ENCODE results near the gene FHIT. TPM values are rescaled to one million over a fixed set of nuclear protein-coding genes. Genes with fewer than 3 reads are reported as not detected.

The FHIT gene
- total RNA-seq, 4 donors from 2014 or later, result 1.6 to 12.9 (median 7.8) TPM

DNA sequence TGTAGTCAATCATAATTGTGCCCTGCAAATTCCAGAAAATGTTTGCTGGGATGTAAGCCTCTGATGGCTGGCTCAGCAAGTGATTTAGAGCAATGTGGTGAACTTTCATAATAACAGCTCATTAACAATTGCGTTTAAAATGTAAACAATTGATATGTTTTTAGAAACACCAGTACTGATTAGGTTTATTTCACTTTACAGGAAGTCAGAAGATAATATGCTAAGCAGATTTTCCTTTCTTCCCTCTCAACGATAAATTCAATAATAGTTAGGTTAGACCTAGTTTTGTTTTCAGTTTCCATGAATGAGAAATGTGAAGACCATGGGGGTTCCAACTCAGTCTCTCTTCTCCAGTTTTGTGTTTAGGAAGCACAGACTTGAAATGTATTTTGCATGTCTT is 71.0 kb downstream of the FHIT start:
- Histone ChIP-seq H3K27ac (no peak overlapping the region), H3K9me3 (no peaks in the 10 kb centered on the region), H3K4me3 (no peak overlapping the region), H3K27me3 (no peaks in the 10 kb centered on the region), H3K36me3 (no peaks in the 10 kb centered on the region), H3K4me1 (no peaks in the 10 kb centered on the region)
- TF ChIP-seq, protein P1, sequence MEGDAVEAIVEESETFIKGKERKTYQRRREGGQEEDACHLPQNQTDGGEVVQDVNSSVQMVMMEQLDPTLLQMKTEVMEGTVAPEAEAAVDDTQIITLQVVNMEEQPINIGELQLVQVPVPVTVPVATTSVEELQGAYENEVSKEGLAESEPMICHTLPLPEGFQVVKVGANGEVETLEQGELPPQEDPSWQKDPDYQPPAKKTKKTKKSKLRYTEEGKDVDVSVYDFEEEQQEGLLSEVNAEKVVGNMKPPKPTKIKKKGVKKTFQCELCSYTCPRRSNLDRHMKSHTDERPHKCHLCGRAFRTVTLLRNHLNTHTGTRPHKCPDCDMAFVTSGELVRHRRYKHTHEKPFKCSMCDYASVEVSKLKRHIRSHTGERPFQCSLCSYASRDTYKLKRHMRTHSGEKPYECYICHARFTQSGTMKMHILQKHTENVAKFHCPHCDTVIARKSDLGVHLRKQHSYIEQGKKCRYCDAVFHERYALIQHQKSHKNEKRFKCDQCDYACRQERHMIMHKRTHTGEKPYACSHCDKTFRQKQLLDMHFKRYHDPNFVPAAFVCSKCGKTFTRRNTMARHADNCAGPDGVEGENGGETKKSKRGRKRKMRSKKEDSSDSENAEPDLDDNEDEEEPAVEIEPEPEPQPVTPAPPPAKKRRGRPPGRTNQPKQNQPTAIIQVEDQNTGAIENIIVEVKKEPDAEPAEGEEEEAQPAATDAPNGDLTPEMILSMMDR (IDR thresholded peaks at IDR 0.05), result no peak
- TF ChIP-seq POLR2A (IDR thresholded peaks at IDR 0.05) (no peak), EP300 (IDR thresholded peaks at IDR 0.05) (no peak)
- 57 to 62% methylated on average over 2 of the region's 2 CpGs for WGBS, 2 donors
- no peak for DNase-seq (ENCODE audit: low spot score in 2 of 2)

DNA sequence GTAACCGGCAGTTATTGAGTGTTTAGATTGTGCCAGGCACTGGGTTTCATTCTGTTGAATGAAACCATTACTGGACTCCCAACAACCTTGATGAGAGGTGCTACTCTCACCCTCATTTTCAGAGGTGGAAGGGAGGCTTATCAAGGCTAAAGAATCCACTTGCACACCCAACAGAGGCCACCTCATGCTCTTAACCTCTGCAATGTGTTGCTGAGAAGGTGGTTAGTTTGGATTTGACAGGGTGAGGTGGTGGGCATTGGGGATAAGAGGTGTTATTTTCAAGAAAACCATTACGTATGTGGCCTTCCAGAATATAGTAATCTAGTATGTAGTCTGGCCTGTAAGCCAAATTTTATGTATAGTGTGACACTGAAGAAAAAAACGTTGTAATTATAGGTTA is 73.1 kb downstream of the FHIT start:
- Histone ChIP-seq H3K27ac (no peak overlapping the region), H3K9me3 (no peaks in the 10 kb centered on the region), H3K4me3 (no peak overlapping the region), H3K4me1 (no peaks in the 10 kb centered on the region), H3K36me3 (no peaks in the 10 kb centered on the region), H3K27me3 (no peaks in the 10 kb centered on the region)
- TF ChIP-seq POLR2A (IDR thresholded peaks at IDR 0.05) (no peak), EP300 (IDR thresholded peaks at IDR 0.05) (no peak)
- TF ChIP-seq, protein P1 (IDR thresholded peaks at IDR 0.05), result no peak
- WGBS, 2 donors, result 78 to 88% methylated on average over 3 of the region's 3 CpGs
- DNase-seq (ENCODE audit: low spot score in 2 of 2), result no peak

DNA sequence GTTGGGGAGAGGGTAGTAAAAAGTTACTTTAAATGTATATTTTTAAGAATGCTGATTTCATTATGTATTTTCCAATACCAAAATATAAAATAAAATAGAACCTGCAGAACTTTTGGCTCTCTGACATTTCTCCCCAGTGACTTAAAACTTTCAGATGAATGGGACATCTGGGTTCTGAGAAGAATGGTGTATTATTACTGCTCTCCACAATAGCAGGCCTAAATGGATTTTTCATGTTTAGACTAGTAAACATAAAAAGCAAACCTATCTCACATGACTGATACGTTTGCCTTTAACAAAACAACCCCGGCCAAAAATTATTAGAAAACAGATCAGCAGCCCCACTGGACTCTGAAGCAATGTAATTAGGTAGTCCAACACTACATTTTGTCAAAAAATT is 73.8 kb downstream of the FHIT start:
- H3K4me1 ChIP-seq, result no peaks in the 10 kb centered on the region

DNA sequence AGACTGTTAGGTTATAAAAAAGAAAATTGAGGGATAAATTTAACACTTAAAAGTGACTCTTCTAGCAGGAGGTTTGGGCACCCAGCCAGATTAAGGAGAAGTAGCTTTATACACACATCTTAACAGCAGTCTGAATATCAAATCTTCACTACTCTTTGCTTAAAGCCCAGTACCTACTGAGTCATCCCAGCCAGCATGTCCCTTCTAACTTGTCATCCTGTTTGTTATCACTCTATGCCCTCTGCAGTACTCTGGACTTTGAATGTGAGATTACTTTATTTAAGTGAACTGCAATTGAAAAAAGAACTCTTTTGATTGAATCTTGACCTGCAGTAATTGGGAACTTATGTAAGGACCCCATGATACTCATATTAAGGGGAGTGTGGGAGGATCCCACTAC is 77.6 kb downstream of the FHIT start:
- H3K27me3 ChIP-seq, result no peaks in the 10 kb centered on the region
- no peak overlapping the region for H3K4me3 ChIP-seq
- H3K9me3 ChIP-seq, result no peaks in the 10 kb centered on the region
- no peaks in the 10 kb centered on the region for H3K36me3 ChIP-seq
- DNase-seq (ENCODE audit: low spot score in 2 of 2), result no peak
- no peak for TF ChIP-seq POLR2A (IDR thresholded peaks at IDR 0.05)
- no peak for TF ChIP-seq EP300 (IDR thresholded peaks at IDR 0.05)
- TF ChIP-seq, protein P1 (IDR thresholded peaks at IDR 0.05), result no peak
- no peaks in the 10 kb centered on the region for H3K4me1 ChIP-seq
- no peak overlapping the region for H3K27ac ChIP-seq

More for the DNA sequence above, 73.8 kb downstream of the FHIT start:
- Histone ChIP-seq H3K9me3 (no peaks in the 10 kb centered on the region), H3K4me3 (no peak overlapping the region), H3K36me3 (no peaks in the 10 kb centered on the region), H3K27ac (no peak overlapping the region), H3K27me3 (no peaks in the 10 kb centered on the region)
- 57 to 60% methylated on average over 2 of the region's 2 CpGs for WGBS, 2 donors
- TF ChIP-seq EP300 (IDR thresholded peaks at IDR 0.05) (no peak), POLR2A (IDR thresholded peaks at IDR 0.05) (no peak)
- TF ChIP-seq, protein P1 (IDR thresholded peaks at IDR 0.05), result no peak
- no peak for DNase-seq (ENCODE audit: low spot score in 2 of 2)

DNA sequence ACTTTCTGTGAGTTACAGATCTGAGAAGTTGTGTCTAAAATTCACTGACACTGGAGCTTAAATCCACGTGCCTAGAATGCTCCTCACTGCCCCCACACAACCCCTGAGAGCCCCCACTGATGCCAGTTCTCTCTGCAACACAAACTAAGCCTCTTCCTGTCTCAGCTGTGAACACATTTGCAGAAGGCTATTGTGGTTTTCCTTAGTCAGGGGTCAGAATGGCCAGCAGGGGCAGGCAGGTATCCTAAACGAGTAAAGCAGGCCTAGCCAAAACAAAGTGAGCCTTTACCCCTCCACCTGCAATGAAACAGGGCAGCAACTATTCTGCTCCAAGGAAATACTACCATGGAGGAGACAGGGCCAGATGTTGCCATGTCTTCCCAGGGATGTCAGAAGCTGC is 78.6 kb downstream of the FHIT start:
- H3K9me3 ChIP-seq, result no peaks in the 10 kb centered on the region
- H3K36me3 ChIP-seq, result no peaks in the 10 kb centered on the region
- H3K27ac ChIP-seq, result no peak overlapping the region
- H3K4me1 ChIP-seq, result no peaks in the 10 kb centered on the region
- DNase-seq (ENCODE audit: low spot score in 2 of 2), result no peak
- no peak overlapping the region for H3K4me3 ChIP-seq
- WGBS, 2 donors, result 15 to 23% methylated on average over 2 of the region's 2 CpGs
- TF ChIP-seq, protein P1 (IDR thresholded peaks at IDR 0.05), result no peak
- no peak for TF ChIP-seq EP300 (IDR thresholded peaks at IDR 0.05)
- TF ChIP-seq POLR2A (IDR thresholded peaks at IDR 0.05), result no peak
- H3K27me3 ChIP-seq, result no peaks in the 10 kb centered on the region
